H1 (cell line): ENCODE measurements around the gene CACNA1C. TPM values are rescaled to one million over a fixed set of nuclear protein-coding genes. Genes with fewer than 3 reads are reported as not detected.

Experiments
- CBX5 ChIP-seq: fragments of 300-800, 300-1000 bp; sonication (generic); IDR thresholded peaks from 2 replicates; pipeline ENCODE4 v1.7.1; 2016; ENCODE audit warnings: antibody characterized with exemption, low read length, low read depth
- EZH2 ChIP-seq: fragments of 200-600 bp; sonication (generic); IDR thresholded peaks from 2 replicates; pipeline ENCODE4 v1.7.1; 2012; ENCODE audit warnings: low read depth, mild to moderate bottlenecking, moderate library complexity, low read length, inconsistent platforms; ENCODE audit not compliant: severe bottlenecking
- PHF8 ChIP-seq: fragments of 200-600 bp; sonication (generic); conservative IDR thresholded peaks from 2 replicates; pipeline ENCODE4 v1.7.1; 2012; ENCODE audit warnings: low read depth, mild to moderate bottlenecking, inconsistent platforms, low read length, moderate library complexity
- SAP30 ChIP-seq: fragments of 300-600 bp; sonication (generic); IDR thresholded peaks from 2 replicates; pipeline ENCODE4 v1.7.1; 2012; ENCODE audit warnings: low read length, moderate library complexity, mild to moderate bottlenecking, inconsistent platforms; ENCODE audit not compliant: insufficient read depth, insufficient replicate concordance
- SP4 ChIP-seq: IDR thresholded peaks from 2 replicates; pipeline ENCODE4 v1.6.1; 2012; ENCODE audit warnings: low read length, inconsistent platforms
- polyA plus RNA-seq, 7 experiments: library from polyadenylated mRNA; depleted of rRNA in 3 of 7; stranded (reverse) in 5 of 7; unstranded in 2 of 7; fragments of >200 nt in 5 of 7; fragments of 200-250 nt in 2 of 7; gene quantifications; 1 replicate in 5 of 7; 2 replicates in 1 of 7; 4 replicates in 1 of 7; pipeline versions ENCODE4 v1.2.1 to v1.2.3, GENCODE V29; 2011 to 2013; ENCODE audit warnings: missing spikeins in 2 of 7, mixed read lengths in 2 of 7
- total RNA-seq: library from RNA; stranded (reverse); fragmentation: NEBNext Ultra II Directional; extraction: Animal tissue kit (Norgen Biotek cat#: 25700); gene quantifications from 2 replicates; pipeline ENCODE4 v1.2.1, GENCODE V29; 2021
- TF ChIP-seq, protein P1 (sequence below): fragments of 300-600 bp; sonication (generic); IDR thresholded peaks from 2 replicates; pipeline ENCODE4 v1.7.1; 2012; ENCODE audit warnings: low read length, moderate library complexity, mild to moderate bottlenecking, inconsistent platforms; ENCODE audit not compliant: insufficient replicate concordance
- TF ChIP-seq, protein P2 (sequence below): IDR thresholded peaks from 2 replicates; pipeline ENCODE4 v1.6.1; 2011; ENCODE audit warnings: low read depth, mild to moderate bottlenecking, low read length; ENCODE audit not compliant: insufficient read depth

CACNA1C gene
- total and polyA plus RNA-seq, 2 of the 8 experiments (the other 6 are each of a cell fraction or from before 2014, with no cell fraction given) = 1.3 TPM

DNA sequence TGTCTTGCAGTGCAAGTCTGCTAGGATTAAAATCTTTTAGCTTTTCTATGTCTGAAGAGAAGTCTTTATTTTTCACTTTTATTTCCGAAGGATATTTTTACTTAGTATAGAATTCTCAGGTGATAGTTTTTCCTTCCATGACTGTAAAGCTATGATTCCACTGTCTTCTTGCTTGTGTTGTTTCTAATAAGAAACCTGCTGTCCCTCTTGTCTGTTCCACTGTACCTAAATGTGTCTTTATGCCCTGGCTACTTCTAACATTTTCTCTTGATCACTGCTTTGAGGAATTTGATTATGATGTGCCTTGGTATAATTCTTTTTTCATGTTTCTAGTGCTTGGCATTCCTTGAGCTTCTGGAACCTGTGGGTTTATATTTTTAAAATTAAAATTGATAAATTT lies 228.7 kb downstream of the CACNA1C start (continued):
- TF ChIP-seq, protein P1, sequence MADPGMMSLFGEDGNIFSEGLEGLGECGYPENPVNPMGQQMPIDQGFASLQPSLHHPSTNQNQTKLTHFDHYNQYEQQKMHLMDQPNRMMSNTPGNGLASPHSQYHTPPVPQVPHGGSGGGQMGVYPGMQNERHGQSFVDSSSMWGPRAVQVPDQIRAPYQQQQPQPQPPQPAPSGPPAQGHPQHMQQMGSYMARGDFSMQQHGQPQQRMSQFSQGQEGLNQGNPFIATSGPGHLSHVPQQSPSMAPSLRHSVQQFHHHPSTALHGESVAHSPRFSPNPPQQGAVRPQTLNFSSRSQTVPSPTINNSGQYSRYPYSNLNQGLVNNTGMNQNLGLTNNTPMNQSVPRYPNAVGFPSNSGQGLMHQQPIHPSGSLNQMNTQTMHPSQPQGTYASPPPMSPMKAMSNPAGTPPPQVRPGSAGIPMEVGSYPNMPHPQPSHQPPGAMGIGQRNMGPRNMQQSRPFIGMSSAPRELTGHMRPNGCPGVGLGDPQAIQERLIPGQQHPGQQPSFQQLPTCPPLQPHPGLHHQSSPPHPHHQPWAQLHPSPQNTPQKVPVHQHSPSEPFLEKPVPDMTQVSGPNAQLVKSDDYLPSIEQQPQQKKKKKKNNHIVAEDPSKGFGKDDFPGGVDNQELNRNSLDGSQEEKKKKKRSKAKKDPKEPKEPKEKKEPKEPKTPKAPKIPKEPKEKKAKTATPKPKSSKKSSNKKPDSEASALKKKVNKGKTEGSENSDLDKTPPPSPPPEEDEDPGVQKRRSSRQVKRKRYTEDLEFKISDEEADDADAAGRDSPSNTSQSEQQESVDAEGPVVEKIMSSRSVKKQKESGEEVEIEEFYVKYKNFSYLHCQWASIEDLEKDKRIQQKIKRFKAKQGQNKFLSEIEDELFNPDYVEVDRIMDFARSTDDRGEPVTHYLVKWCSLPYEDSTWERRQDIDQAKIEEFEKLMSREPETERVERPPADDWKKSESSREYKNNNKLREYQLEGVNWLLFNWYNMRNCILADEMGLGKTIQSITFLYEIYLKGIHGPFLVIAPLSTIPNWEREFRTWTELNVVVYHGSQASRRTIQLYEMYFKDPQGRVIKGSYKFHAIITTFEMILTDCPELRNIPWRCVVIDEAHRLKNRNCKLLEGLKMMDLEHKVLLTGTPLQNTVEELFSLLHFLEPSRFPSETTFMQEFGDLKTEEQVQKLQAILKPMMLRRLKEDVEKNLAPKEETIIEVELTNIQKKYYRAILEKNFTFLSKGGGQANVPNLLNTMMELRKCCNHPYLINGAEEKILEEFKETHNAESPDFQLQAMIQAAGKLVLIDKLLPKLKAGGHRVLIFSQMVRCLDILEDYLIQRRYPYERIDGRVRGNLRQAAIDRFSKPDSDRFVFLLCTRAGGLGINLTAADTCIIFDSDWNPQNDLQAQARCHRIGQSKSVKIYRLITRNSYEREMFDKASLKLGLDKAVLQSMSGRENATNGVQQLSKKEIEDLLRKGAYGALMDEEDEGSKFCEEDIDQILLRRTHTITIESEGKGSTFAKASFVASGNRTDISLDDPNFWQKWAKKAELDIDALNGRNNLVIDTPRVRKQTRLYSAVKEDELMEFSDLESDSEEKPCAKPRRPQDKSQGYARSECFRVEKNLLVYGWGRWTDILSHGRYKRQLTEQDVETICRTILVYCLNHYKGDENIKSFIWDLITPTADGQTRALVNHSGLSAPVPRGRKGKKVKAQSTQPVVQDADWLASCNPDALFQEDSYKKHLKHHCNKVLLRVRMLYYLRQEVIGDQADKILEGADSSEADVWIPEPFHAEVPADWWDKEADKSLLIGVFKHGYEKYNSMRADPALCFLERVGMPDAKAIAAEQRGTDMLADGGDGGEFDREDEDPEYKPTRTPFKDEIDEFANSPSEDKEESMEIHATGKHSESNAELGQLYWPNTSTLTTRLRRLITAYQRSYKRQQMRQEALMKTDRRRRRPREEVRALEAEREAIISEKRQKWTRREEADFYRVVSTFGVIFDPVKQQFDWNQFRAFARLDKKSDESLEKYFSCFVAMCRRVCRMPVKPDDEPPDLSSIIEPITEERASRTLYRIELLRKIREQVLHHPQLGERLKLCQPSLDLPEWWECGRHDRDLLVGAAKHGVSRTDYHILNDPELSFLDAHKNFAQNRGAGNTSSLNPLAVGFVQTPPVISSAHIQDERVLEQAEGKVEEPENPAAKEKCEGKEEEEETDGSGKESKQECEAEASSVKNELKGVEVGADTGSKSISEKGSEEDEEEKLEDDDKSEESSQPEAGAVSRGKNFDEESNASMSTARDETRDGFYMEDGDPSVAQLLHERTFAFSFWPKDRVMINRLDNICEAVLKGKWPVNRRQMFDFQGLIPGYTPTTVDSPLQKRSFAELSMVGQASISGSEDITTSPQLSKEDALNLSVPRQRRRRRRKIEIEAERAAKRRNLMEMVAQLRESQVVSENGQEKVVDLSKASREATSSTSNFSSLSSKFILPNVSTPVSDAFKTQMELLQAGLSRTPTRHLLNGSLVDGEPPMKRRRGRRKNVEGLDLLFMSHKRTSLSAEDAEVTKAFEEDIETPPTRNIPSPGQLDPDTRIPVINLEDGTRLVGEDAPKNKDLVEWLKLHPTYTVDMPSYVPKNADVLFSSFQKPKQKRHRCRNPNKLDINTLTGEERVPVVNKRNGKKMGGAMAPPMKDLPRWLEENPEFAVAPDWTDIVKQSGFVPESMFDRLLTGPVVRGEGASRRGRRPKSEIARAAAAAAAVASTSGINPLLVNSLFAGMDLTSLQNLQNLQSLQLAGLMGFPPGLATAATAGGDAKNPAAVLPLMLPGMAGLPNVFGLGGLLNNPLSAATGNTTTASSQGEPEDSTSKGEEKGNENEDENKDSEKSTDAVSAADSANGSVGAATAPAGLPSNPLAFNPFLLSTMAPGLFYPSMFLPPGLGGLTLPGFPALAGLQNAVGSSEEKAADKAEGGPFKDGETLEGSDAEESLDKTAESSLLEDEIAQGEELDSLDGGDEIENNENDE = no peak
- no peak for TF ChIP-seq EZH2
- TF ChIP-seq PHF8 = no peak
- TF ChIP-seq, protein P2, sequence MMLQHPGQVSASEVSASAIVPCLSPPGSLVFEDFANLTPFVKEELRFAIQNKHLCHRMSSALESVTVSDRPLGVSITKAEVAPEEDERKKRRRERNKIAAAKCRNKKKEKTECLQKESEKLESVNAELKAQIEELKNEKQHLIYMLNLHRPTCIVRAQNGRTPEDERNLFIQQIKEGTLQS = no peak
- TF ChIP-seq CBX5 = no peak
- TF ChIP-seq SAP30 = no peak
- TF ChIP-seq SP4 = no peak
